Measurements from ENCODE around the gene CEBPG. TPM values are rescaled to one million over a fixed set of nuclear protein-coding genes. Genes with fewer than 3 reads are reported as not detected.
A peak's percentile ranks its signal among the peaks of the same experiment; 100 is the strongest.

Gene CEBPG
- total RNA-seq, 1 donor from 2014 or later = 20.7 TPM

DNA sequence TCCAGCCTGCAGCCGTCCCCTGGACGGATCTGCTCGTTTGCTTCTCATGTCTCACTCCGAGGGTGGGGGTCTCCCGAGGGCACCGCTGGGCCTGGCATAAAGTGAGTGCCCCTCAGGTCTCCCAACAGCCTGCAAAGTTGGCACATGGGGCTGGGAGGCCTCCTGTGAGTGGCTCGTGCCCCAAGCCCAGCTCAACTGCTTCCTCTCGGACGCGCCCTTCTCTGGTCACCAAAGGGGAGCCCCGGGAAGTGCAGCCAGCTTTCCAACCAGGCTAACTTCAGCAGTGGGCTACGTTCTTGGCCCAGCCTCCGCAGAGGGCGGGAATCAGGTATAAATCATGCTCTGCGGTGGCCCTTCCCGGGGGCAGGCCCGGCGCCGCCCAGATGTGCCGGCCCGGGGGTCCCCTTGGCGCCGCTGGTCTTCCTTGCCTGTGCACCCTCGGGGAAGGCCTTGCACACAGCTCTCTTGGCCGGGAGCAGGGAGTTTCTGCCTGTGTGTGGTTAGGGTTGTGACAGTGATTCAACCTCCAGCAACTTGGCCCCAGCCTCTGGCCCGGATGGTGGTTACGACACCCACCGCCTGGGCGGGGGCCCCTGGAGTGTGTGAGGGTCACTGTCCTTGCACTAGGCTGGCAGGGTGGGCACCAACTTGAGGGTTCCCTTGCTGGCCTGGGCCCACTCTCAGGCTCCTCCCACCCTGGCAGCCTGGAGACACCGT is 20.7 kb downstream of the CEBPG start:
- H3K9me3 Mint-ChIP-seq (ENCODE audit: unreplicated experiment) = no peaks in the 10 kb centered on the region
- H3K27ac Mint-ChIP-seq (ENCODE audit: unreplicated experiment) = no peak overlapping the region

DNA sequence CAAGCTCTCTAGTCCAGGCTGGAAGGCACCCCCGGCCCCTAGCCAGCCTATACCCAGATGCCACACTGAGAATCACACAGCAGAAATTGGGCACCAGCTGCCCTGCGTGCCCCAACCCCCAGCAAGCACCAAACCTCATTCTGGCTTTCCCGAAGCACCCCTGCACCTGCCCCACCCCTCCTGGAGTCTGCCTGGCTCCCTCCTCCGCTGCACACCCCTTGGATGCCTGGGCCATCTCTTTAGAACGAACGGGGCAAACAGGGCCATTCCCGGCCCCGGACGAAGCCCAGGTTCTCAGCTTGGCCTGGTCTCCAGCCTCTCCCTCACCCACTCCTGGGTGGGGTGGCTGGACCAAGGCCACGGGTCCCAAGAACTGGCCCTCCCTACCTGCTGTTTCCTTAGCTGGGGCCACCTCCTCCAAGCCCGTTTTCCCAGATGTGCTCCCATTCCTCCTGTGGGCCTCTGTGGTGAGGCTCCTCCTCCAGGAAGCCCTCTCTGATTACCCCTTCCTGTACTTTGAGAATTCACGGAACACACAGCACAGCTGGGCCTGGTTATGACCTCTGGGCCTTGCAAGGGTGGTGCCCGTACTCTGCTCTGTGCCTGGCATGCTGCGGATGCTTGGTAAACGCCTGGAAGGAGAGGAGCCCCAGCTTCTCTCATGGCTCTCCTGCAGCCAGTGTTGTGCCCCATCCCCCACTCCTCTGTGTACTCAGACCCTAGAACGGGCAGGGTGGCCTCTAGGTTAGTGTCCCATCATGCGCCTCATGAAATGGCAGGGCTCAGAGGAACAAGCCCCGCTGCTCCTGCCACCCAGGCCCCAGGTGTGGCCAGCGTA is 21.4 kb downstream of the CEBPG start:
- H3K36me3 Mint-ChIP-seq (ENCODE audit: low read depth, unreplicated experiment) = peaks cover 3% of the 10 kb centered on the region
- no peak overlapping the region for H3K4me3 Mint-ChIP-seq (ENCODE audit: unreplicated experiment)
- H3K27me3 Mint-ChIP-seq (ENCODE audit: unreplicated experiment) = peaks cover 8% of the 10 kb centered on the region
- TF ChIP-seq, protein P1, sequence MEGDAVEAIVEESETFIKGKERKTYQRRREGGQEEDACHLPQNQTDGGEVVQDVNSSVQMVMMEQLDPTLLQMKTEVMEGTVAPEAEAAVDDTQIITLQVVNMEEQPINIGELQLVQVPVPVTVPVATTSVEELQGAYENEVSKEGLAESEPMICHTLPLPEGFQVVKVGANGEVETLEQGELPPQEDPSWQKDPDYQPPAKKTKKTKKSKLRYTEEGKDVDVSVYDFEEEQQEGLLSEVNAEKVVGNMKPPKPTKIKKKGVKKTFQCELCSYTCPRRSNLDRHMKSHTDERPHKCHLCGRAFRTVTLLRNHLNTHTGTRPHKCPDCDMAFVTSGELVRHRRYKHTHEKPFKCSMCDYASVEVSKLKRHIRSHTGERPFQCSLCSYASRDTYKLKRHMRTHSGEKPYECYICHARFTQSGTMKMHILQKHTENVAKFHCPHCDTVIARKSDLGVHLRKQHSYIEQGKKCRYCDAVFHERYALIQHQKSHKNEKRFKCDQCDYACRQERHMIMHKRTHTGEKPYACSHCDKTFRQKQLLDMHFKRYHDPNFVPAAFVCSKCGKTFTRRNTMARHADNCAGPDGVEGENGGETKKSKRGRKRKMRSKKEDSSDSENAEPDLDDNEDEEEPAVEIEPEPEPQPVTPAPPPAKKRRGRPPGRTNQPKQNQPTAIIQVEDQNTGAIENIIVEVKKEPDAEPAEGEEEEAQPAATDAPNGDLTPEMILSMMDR (IDR thresholded peaks at IDR 0.05; ENCODE audit: unreplicated experiment) = no peak
- no peak overlapping the region for H3K27ac Mint-ChIP-seq (ENCODE audit: unreplicated experiment)
- peaks cover 19% of the 10 kb centered on the region for H3K4me1 Mint-ChIP-seq (ENCODE audit: unreplicated experiment)
- H3K9me3 Mint-ChIP-seq (ENCODE audit: unreplicated experiment) = no peaks in the 10 kb centered on the region
- no peak for DNase-seq (ENCODE audit: low spot score)

More for the DNA sequence above, 20.7 kb downstream of the CEBPG start:
- DNase-seq (ENCODE audit: low spot score) = no peak
- TF ChIP-seq, protein P1 (IDR thresholded peaks at IDR 0.05; ENCODE audit: unreplicated experiment) = no peak
- Mint-ChIP-seq H3K36me3 (ENCODE audit: low read depth, unreplicated experiment) (peaks cover 3% of the 10 kb centered on the region), H3K4me1 (ENCODE audit: unreplicated experiment) (peaks cover 19% of the 10 kb centered on the region), H3K4me3 (ENCODE audit: unreplicated experiment) (no peak overlapping the region), H3K27me3 (ENCODE audit: unreplicated experiment) (peaks cover 9% of the 10 kb centered on the region)

DNA sequence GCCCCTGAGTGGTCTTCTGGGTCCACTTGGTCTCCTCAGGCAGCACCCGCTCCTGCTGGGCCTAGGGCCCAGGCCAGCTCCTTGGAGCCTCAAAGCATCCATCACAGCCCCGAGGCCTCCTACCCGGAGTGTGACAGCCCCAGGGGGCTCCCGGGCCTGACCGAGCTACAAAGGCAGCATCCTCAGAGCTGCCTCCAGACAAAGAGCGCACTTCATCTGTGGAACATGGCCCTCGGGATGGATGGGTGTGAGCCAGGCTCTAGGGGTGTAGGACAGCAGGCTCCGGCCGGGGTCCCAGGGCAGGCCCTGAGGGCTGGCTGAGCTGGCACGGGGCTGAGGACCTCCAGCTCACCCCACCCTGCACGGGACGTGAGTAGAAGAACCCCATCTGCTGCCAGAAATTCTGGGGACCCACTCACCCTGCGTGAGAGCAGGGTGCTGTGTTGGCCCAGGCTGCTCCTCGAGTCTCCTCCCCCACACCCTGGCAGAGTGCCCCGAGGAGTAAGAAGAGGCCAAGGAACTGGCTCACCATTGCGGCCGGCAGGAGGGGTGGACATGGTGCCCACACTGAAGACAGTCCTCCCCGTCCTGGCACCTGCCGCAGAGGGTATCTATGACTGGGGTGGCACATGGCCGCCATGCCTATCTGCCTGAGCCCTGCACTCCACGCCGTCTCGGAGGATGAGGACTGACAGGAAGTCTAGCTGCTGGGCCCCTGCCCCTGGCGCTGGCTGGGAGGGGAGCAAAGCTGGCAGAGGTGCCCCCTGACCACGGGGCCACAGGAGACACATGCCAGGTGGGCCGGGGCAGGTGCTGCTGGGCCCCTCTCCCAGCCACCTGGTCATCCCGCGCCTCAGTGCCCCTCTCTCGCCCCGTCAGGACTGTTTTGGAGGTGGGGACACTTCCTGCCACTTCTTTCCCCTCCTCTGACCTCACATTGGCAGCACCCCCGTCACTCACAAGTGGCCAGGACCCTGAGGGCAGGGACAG is 22.3 kb downstream of the CEBPG start:
- DNase-seq (ENCODE audit: low spot score) = no peak
- H3K27me3 Mint-ChIP-seq (ENCODE audit: unreplicated experiment) = peaks cover 6% of the 10 kb centered on the region
- peaks cover 19% of the 10 kb centered on the region for H3K4me1 Mint-ChIP-seq (ENCODE audit: unreplicated experiment)
- TF ChIP-seq, protein P1 (IDR thresholded peaks at IDR 0.05; ENCODE audit: unreplicated experiment) = no peak
- peaks cover 3% of the 10 kb centered on the region for H3K36me3 Mint-ChIP-seq (ENCODE audit: low read depth, unreplicated experiment)
- H3K4me3 Mint-ChIP-seq (ENCODE audit: unreplicated experiment) = peak overlapping the region; percentile 62
- no peak overlapping the region for H3K27ac Mint-ChIP-seq (ENCODE audit: unreplicated experiment)
- no peaks in the 10 kb centered on the region for H3K9me3 Mint-ChIP-seq (ENCODE audit: unreplicated experiment)

DNA sequence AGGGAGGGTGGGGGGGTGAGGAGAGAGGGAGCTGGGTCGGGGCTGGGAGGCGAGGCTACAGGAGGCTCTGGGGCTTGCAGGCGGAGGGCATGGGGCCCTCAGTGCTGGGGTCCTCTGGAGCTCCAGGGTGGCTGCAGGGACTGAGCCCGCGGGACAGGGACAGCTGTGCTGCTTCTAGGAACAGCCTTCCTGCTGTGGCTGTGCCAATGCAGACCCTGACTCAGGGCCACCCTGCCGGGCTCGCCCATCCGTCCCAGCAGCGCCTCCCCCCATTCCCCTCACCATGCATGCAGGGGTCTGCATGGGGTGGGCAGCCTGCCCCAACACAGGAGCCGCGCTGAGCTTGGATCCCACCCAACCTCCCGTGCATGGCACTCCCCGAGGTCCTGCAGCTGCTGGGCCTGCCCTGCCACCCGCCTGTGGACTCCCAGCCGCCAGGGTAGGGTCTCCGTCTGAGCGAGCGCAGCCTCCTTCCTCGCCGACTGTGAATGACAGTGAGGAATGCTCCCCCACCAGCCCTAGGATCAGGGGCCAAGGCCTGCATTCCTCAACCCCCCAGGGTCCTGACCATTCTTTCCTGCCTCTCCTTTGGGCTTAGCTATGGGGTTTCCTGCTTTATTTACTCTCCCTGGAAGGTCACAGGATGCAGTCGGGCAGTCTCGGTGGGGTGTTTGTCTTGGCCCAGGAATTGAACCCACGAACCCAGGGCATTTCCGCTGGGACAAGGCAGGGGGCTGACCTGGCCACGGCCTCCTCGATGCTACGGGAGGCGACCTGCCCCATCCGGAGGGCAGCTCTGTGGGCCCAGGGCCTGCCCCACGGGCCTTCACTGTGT is 23.4 kb downstream of the CEBPG start:
- H3K4me3 Mint-ChIP-seq (ENCODE audit: unreplicated experiment) = no peak overlapping the region
- H3K4me1 Mint-ChIP-seq (ENCODE audit: unreplicated experiment) = peaks cover 19% of the 10 kb centered on the region
- DNase-seq (ENCODE audit: low spot score) = peak; percentile 34
- H3K9me3 Mint-ChIP-seq (ENCODE audit: unreplicated experiment) = no peaks in the 10 kb centered on the region
- TF ChIP-seq, protein P1 (IDR thresholded peaks at IDR 0.05; ENCODE audit: unreplicated experiment) = no peak
- H3K27ac Mint-ChIP-seq (ENCODE audit: unreplicated experiment) = no peak overlapping the region
- peaks cover 3% of the 10 kb centered on the region for H3K36me3 Mint-ChIP-seq (ENCODE audit: low read depth, unreplicated experiment)
- H3K27me3 Mint-ChIP-seq (ENCODE audit: unreplicated experiment) = peaks cover 6% of the 10 kb centered on the region

All from endothelial cell (in vitro differentiated cells).